Cardiac muscle cell (in vitro differentiated cells and primary cell): ENCODE results near the gene TCF4. TPM values are rescaled to one million over a fixed set of nuclear protein-coding genes. Genes with fewer than 3 reads are reported as not detected.

Experiments used
- DNase-seq, 2 donors: peaks; one replicate each; pipeline versions ENCODE4 v3.0.0 to v3.0.0-alpha.2; 2010 to 2017; ENCODE audit warnings: low read depth in 1 of 2, low spot score in 1 of 2
- H3K27ac ChIP-seq: fragments of 200-600 bp; sonication (generic); 2 replicates; pipeline ENCODE4 v1.5.1; 2016
- H3K27me3 ChIP-seq: fragments of 200-600 bp; sonication (generic); 2 replicates; pipeline ENCODE4 v1.6.0; 2016; ENCODE audit warnings: control low read depth
- H3K36me3 ChIP-seq: fragments of 200-600 bp; sonication (generic); 2 replicates; pipeline ENCODE4 v1.5.1; 2016; ENCODE audit warnings: control low read depth
- H3K4me1 ChIP-seq: fragments of 200-600 bp; sonication (generic); 2 replicates; pipeline ENCODE4 v1.8.1; 2017; ENCODE audit warnings: low read depth, mild to moderate bottlenecking, mixed run types
- H3K4me3 ChIP-seq: fragments of 200-600 bp; sonication (generic); 2 replicates; pipeline ENCODE4 v1.5.1; 2016; ENCODE audit warnings: mild to moderate bottlenecking
- H3K9me3 ChIP-seq: fragments of 200-600 bp; sonication (generic); 2 replicates; pipeline ENCODE4 v1.5.1; 2017; ENCODE audit warnings: low read depth, mild to moderate bottlenecking, control low read depth
- polyA plus RNA-seq: library from polyadenylated mRNA; unstranded; fragments of >200 nt; fragmentation: Nextera tagmentation; extraction: Ambion mirVana; gene quantifications from 2 replicates; pipeline ENCODE4 v1.2.1, GENCODE V29; 2016
- total RNA-seq: library from RNA; depleted of rRNA; stranded (reverse); fragments of >200 nt; gene quantifications from 2 replicates; pipeline ENCODE4 v1.2.3, GENCODE V29; 2016
- TF ChIP-seq, protein P1 (sequence below): IDR thresholded peaks from 2 replicates; pipeline ENCODE4 v1.5.1; 2012; ENCODE audit warnings: low read depth, mild to moderate bottlenecking, low read length

TCF4 gene
- total and polyA plus RNA-seq, 2 experiments from 2014 or later = 38.3 to 59.2 TPM

DNA sequence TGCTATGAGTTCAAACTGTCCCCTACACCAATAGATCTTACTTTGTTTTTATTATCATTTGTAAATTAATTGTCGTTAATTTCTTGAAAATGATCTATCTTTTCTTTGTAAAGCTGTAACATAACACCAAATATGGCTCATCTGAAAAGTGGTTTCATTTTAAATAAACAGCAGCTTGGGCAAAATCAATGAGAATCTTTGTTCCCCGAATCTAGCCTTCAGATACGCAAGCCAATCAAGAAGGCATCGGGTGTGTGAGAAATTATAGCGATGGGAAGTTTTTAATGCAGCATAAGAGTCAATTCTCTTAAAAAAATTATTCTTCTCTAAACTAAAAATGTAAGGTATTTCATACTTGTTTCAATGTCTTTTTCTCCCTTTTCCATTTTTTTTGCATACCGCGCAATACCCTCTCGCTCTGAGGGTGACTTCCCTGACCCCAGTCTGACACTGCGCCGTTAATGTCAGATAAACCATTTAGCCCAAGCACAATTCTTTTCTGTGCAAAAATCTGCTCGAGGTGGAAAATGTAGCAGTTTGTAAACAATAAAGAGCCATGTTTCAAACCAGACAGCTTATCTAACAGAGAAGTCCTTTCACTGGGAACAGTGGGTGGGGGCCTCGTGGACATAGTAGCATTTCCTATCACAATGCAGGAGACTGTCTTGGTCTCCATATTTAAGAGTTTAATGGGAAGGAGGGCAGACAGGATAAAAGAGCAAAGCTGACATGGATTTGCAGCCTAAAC lies 129.4 kb downstream of the TCF4 start:
- no peak for DNase-seq
- Histone ChIP-seq H3K4me1 (peaks cover 3% of the 10 kb centered on the region), H3K27me3 (no peaks in the 10 kb centered on the region), H3K4me3 (no peak overlapping the region), H3K36me3 (peaks cover 5% of the 10 kb centered on the region), H3K9me3 (no peaks in the 10 kb centered on the region), H3K27ac (no peak overlapping the region)
- TF ChIP-seq, protein P1, sequence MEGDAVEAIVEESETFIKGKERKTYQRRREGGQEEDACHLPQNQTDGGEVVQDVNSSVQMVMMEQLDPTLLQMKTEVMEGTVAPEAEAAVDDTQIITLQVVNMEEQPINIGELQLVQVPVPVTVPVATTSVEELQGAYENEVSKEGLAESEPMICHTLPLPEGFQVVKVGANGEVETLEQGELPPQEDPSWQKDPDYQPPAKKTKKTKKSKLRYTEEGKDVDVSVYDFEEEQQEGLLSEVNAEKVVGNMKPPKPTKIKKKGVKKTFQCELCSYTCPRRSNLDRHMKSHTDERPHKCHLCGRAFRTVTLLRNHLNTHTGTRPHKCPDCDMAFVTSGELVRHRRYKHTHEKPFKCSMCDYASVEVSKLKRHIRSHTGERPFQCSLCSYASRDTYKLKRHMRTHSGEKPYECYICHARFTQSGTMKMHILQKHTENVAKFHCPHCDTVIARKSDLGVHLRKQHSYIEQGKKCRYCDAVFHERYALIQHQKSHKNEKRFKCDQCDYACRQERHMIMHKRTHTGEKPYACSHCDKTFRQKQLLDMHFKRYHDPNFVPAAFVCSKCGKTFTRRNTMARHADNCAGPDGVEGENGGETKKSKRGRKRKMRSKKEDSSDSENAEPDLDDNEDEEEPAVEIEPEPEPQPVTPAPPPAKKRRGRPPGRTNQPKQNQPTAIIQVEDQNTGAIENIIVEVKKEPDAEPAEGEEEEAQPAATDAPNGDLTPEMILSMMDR = no peak

DNA sequence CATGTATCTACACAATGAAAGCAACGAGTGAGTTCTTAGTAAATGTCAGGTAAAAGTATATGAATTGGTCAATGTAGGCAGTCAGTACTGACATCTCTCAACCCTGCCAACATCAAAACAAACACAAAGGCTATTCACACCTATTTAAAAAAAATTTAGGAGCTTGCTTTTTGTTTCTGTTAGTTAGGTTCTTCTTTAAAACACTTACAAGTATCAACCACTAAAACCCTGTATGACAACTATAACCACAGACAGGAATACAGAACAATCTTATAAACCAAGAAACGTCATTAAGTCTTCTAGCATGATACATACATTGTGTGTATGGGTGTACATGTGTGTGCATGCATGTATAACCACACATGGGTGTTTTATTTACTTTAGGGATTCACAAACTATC lies 131.0 kb downstream of the TCF4 start:
- TF ChIP-seq, protein P1 = no peak
- Histone ChIP-seq H3K27ac (no peak overlapping the region), H3K4me3 (no peak overlapping the region), H3K27me3 (no peaks in the 10 kb centered on the region), H3K36me3 (peaks cover 5% of the 10 kb centered on the region), H3K4me1 (no peaks in the 10 kb centered on the region), H3K9me3 (no peaks in the 10 kb centered on the region)
- DNase-seq = no peak

DNA sequence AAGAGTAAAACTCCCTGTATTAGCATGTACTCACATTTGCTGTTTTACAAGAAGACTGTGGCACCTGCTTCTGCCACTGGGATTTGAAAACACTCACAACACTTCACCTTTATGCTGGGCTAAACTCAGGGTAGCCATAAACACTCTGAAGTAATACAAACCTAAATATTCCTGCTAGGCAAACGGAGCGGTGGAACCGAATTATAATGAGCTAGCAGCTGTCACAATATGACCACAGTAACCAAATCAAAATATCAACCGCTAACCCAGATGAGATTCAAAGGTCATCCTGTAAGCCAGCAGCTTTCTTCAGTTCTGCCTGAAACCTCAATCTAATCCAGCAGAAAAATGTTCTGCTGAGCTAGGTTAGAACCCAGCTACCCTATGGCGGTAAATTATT lies 132.1 kb downstream of the TCF4 start:
- Histone ChIP-seq H3K9me3 (no peaks in the 10 kb centered on the region), H3K27ac (no peak overlapping the region), H3K36me3 (peaks cover 4% of the 10 kb centered on the region), H3K4me1 (no peaks in the 10 kb centered on the region), H3K4me3 (no peak overlapping the region), H3K27me3 (no peaks in the 10 kb centered on the region)
- TF ChIP-seq, protein P1 = no peak
- DNase-seq = no peak

DNA sequence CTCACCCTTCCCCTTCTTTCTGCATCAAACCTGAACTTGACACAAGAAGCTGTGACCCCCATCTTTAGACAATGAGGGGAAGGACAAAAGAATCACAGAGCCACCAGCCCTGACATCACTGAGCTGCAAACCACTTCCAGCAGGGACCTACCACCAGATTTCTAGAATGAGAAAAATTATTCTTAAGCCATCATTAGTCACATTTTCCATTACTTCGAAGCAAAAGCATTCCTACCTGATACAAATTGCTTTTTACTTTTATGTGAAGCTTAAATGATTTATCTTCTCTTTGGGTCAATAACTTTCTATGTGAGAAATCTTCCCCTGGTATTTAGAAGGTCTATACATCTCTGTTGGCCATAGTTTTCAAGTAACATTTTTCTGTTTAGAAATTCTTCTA lies 134.8 kb downstream of the TCF4 start:
- Histone ChIP-seq H3K4me1 (no peaks in the 10 kb centered on the region), H3K27ac (no peak overlapping the region), H3K36me3 (no peaks in the 10 kb centered on the region), H3K4me3 (no peak overlapping the region), H3K9me3 (no peaks in the 10 kb centered on the region), H3K27me3 (no peaks in the 10 kb centered on the region)
- DNase-seq = no peak
- TF ChIP-seq, protein P1 = no peak

DNA sequence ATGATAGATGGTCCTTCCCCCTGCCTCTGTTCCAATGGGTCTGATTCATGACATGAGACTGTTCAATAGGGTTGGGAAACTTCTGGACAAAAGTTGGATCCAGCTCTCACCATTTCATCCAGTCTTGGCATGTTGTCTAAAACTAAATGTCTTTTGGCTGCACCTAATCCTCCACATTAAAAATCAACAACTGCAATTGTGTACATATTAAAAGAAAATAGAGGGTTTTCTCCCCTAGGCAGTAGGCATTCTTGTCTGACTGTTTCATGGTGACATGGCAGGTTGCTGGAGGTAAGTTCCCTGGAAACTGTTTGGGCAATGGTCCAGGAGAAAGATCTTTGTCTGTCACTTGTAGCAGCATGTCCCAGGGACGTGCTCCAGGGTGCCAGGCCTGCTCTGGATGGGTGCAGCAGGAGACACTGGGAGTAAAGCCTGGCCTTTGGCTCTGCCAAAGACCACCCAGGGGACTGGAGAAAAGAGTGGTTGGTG lies 135.8 kb downstream of the TCF4 start:
- Histone ChIP-seq H3K27ac (no peak overlapping the region), H3K27me3 (no peaks in the 10 kb centered on the region), H3K4me3 (no peak overlapping the region), H3K4me1 (no peaks in the 10 kb centered on the region), H3K9me3 (no peaks in the 10 kb centered on the region), H3K36me3 (no peaks in the 10 kb centered on the region)
- peak in 1 of 2 donors; percentile 8 for DNase-seq
- TF ChIP-seq, protein P1 = no peak
